Activated CD8-positive, alpha-beta memory T cell treated with anti-CD3 and anti-CD28 coated beads for 4 hours (primary cell): Measurements from ENCODE around the gene MPL.
"Not testable (repeated sequence)": the region's sequence is repeated elsewhere in the genome, so short reads cannot be mapped to it uniquely, and the experiment has no call there.

ENCODE experiments used
- DNase-seq, 2 donors: peaks; one replicate each; pipeline ENCODE4 v3.0.0-alpha.2; 2020; ENCODE audit warnings: low read depth in 2 of 2

The MPL gene

GRCh38 chr1:43354936-43355335 lies 17.3 kb downstream of the MPL start:
- no peak for DNase-seq

- DNase-seq, result no peak
Measured at GRCh38 chr1:43357251-43357650, 19.6 kb downstream of the MPL start.

- DNase-seq, result no peak
Measured at GRCh38 chr1:43358121-43358745, 20.6 kb downstream of the MPL start.

- peak; percentile 93 for DNase-seq
Measured at GRCh38 chr1:43358746-43359693, 21.4 kb downstream of the MPL start, which contains the start of gene CDC20. Gene CDC20, plus strand, starts transcription at chr1:43358981. Its CDS starts 235 bp downstream, at chr1:43359216.

GRCh38 chr1:43359696-43360095 lies 22.1 kb downstream of the MPL start:
- no peak for DNase-seq

GRCh38 chr1:43360616-43361015 lies 23.0 kb downstream of the MPL start:
- DNase-seq, result no peak

GRCh38 chr1:43363283-43363934 lies 25.8 kb downstream of the MPL start:
- no peak for DNase-seq

GRCh38 chr1:43363935-43364525 lies 26.4 kb downstream of the MPL start:
- DNase-seq, result no peak

- no peak for DNase-seq
Measured at GRCh38 chr1:43365678-43366077, 28.1 kb downstream of the MPL start.

- no peak for DNase-seq
Measured at GRCh38 chr1:43366179-43366578, 28.6 kb downstream of the MPL start.

- DNase-seq, result no peak
Measured at GRCh38 chr1:43366601-43367025, 29.0 kb downstream of the MPL start.

- no peak for DNase-seq
Measured at GRCh38 chr1:43367026-43367903, 29.6 kb downstream of the MPL start.

- peak; percentile 66 to 75 for DNase-seq
Measured at GRCh38 chr1:43367904-43368645, 30.5 kb downstream of the MPL start, which contains the start of gene ELOVL1. Gene ELOVL1, minus strand, starts transcription at chr1:43368011. Its CDS starts 2,402 bp downstream, at chr1:43365609.

GRCh38 chr1:43368646-43369020 lies 31.0 kb downstream of the MPL start:
- no peak for DNase-seq

GRCh38 chr1:43369779-43370178 lies 32.2 kb downstream of the MPL start:
- not testable (repeated sequence) for DNase-seq

GRCh38 chr1:43370564-43370963 lies 32.9 kb downstream of the MPL start:
- no peak for DNase-seq

- DNase-seq, result no peak
Measured at GRCh38 chr1:43372172-43372571, 34.6 kb downstream of the MPL start.

- no peak for DNase-seq
Measured at GRCh38 chr1:43373066-43373940, 35.7 kb downstream of the MPL start.

- no peak for DNase-seq
Measured at GRCh38 chr1:43376723-43377235, 39.2 kb downstream of the MPL start.
